ENCODE results near the gene GLS. TPM values are rescaled to one million over a fixed set of nuclear protein-coding genes. Genes with fewer than 3 reads are reported as not detected.

Gene GLS
- total and polyA plus RNA-seq, 2 of the 13 experiments (the other 11 are each of a cell fraction or from before 2014, with no cell fraction given): 78.6 to 183 TPM

GRCh38 chr2:190972213-190972612 lies 91.6 kb downstream of the GLS start:
- no peaks in the 10 kb centered on the region for H4K20me1 ChIP-seq (ENCODE audit: insufficient read depth, low read length)
- 99% methylated on average over 2 of the region's 2 CpGs for WGBS (ENCODE audit: low lambda C conversion rate)
- FAIRE-seq: no peak
- ATAC-seq: no peak
- H3K4me1 ChIP-seq (ENCODE audit: insufficient read depth, low read length): no peaks in the 10 kb centered on the region
- no TSS peak for BruUV-seq (replicated peaks)
- no peak overlapping the region for H3K9ac ChIP-seq (ENCODE audit: insufficient read depth, low read depth, low read length)
- no peaks in the 10 kb centered on the region for H3K79me2 ChIP-seq (ENCODE audit: insufficient read depth, low read length)
- H3K36me3 ChIP-seq (replicated peaks in 1 of 2; ENCODE audit: control insufficient read depth in 1 of 2, insufficient read depth in 2 of 2, low read length in 2 of 2): peaks cover 38 to 88% of the 10 kb centered on the region in 2 experiments
- intact Hi-C loops (cut with micrococcal nuclease; ENCODE audit: unreplicated experiment) (no loop called here), in situ Hi-C loops (cut with HindIII; ENCODE audit: extremely low pct_ligation_motif_present, low pct_unique_long_range_greater_than_20kb) (no loop called here)
- H3K4me3 ChIP-seq (replicated peaks in 1 of 3; ENCODE audit: insufficient read depth in 1 of 3, low read depth in 2 of 3, low read length in 3 of 3): no peak overlapping the region
- TF ChIP-seq ZNF747 (CRISPR knock-in tag; IDR thresholded peaks at IDR 0.05; ENCODE audit: borderline replicate concordance) (no peak), ZNF30 (CRISPR knock-in tag; IDR thresholded peaks at IDR 0.05) (no peak), RXRB (CRISPR knock-in tag; IDR thresholded peaks at IDR 0.05; ENCODE audit: borderline replicate concordance) (no peak), ZNF318 (CRISPR knock-in tag; IDR thresholded peaks at IDR 0.05) (no peak), HDAC6 (IDR thresholded peaks at IDR 0.05; ENCODE audit: low read depth, low read length) (no peak), SP4 (CRISPR knock-in tag; IDR thresholded peaks at IDR 0.05) (no peak), ZNF83 (CRISPR knock-in tag; IDR thresholded peaks at IDR 0.05; ENCODE audit: borderline replicate concordance) (no peak), MIXL1 (CRISPR knock-in tag; IDR thresholded peaks at IDR 0.05) (no peak), ZNF207 (IDR thresholded peaks at IDR 0.05; ENCODE audit: borderline replicate concordance) (no peak), ZNF232 (CRISPR knock-in tag; IDR thresholded peaks at IDR 0.05; ENCODE audit: borderline replicate concordance) (no peak), ZSCAN29 (CRISPR knock-in tag; conservative IDR thresholded peaks at IDR 0.05) (no peak), ZNF225 (CRISPR knock-in tag; IDR thresholded peaks at IDR 0.05) (no peak), ZNF138 (CRISPR knock-in tag; IDR thresholded peaks at IDR 0.05; ENCODE audit: low read depth) (no peak)
- TF ChIP-seq, protein P1, sequence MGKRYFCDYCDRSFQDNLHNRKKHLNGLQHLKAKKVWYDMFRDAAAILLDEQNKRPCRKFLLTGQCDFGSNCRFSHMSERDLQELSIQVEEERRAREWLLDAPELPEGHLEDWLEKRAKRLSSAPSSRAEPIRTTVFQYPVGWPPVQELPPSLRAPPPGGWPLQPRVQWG (CRISPR knock-in tag; IDR thresholded peaks at IDR 0.05; ENCODE audit: borderline replicate concordance, low read depth): no peak
- no peak overlapping the region for H3K27ac ChIP-seq (ENCODE audit: extremely low read length, insufficient read depth, low read length)
- no peaks in the 10 kb centered on the region for H3K27me3 ChIP-seq (ENCODE audit: control insufficient read depth in 1 of 2, insufficient read depth in 2 of 2, low read length in 2 of 2)
- ChIA-PET CTCF (ENCODE audit: low intra/inter-chr PET ratio, low total read pairs) (no interaction called here), POLR2A (no interaction called here)
- no peak overlapping the region for H3K4me2 ChIP-seq (ENCODE audit: low read depth, low read length)
- H2AFZ ChIP-seq (ENCODE audit: low read length): no peak overlapping the region
- no peak for DNase-seq (ENCODE audit: low spot score)
- no peaks in the 10 kb centered on the region for H3K9me3 ChIP-seq (ENCODE audit: low read length)

Measured in HepG2 (cell line).